RPMI8226 (cell line): ENCODE data around the gene DDR2.
"Not testable (repeated sequence)": the region's sequence is repeated elsewhere in the genome, so short reads cannot be mapped to it uniquely, and the experiment has no call there.

Experiments
- DNase-seq: peaks from one replicate; pipeline ENCODE4 v3.0.0-alpha.2; 2015

Gene DDR2

DNA sequence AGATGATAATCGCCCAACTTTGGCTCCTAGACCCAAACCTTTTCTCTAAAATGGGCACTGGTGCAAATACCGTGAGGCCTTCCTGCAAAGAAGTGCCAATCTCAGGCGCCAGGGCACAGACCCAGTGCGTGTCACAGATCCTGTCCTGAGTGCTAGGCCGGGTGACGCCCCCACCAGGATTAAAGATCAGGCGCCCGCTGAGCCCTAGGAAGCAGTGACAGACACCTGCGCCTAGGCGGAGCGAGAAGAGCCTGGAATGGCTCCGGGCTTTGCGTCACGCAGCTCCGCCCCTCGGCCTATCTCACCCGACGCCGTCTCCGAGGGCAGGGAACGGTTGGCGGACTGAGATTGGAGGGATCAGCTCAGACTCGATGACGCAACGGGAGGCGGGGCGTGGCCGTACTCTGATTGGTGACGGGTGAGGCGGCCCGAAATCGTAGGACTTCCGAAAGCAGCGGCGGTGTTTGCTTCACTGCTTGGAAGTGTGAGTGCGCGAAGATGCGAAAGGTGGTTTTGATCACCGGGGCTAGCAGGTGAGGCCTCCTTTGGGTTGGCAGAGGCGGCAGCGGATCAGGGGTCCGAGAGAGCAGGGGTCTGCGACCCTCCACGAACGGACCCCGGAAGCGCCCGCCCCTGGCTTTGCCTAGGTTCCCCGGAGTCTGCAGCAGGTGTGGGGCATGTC, 158.2 kb downstream of the DDR2 start, which contains the start of gene HSD17B7:
Gene HSD17B7 (plus strand): TSS at position 400 of the 682 bp plus-strand sequence. CDS start 99 bp downstream, at position 499.
- peak; percentile 87 for DNase-seq

DNA sequence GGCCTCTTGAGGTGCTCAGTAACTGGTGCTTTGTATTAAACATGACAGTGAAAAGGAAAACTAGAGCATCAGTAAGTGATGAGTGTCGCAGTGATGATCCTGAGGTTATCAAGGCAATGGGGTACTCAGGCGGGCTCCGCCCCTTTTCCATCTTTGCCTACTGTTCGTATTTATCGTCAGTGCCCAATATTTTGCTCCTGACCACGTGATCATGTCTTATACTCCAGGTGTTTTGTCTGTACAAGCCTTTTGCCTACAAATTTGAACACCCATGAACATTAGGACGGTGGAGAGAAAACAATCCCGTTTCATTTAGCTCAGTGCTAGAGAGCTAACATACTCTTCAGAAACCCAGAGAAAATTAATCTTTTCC, 158.7 kb downstream of the DDR2 start:
- peak; percentile 23 for DNase-seq

DNA sequence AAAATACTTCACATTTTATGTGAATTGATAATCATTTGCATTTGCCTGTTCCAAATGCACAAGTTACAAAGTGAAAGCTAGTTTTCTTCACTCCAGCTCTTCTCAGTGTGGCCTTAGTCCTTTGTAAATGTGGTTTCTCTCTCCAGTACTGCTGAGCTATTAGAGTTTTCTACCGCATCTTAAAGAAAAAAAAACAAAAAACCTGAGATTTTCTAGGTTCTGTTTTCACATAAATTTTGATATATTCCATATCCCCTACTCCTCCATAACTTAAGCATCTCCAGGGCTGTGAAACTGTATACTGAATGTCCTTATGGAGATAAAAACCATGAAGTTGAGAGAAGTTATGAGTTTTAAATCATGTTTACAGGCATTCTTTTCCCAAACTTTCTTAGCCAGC, 162.0 kb downstream of the DDR2 start:
- not testable (repeated sequence) for DNase-seq

DNA sequence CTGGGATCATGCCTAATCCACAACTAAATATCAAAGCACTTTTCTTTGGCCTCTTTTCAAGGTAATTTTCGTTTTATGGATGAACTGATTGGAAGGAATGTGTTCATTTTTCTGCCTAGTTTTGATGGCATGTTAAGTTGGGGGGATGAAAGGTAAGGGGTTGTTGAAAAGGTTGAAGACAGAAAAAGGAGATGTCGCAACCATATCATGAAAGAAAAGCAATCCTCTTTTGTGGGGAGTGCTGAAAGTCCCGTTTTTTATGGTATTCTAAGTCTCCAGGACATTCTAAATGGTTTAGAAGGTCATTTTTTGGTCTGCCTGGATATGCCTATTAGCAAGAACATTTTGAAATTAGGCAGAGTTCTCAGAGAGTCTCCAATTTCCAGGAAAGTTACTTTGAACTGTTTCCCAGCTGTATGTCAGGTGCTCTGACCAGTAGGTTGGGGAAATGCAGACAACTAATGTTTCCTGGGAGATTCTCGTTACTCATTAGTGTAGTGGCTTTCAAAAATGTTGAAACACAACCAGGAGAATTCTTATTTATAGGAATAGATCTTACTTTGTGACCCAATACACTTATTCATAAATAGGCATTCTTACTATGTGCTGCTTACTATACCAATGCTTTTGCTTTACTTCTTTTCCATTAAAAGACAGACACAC, 164.5 kb downstream of the DDR2 start:
- not testable (repeated sequence) for DNase-seq

DNA sequence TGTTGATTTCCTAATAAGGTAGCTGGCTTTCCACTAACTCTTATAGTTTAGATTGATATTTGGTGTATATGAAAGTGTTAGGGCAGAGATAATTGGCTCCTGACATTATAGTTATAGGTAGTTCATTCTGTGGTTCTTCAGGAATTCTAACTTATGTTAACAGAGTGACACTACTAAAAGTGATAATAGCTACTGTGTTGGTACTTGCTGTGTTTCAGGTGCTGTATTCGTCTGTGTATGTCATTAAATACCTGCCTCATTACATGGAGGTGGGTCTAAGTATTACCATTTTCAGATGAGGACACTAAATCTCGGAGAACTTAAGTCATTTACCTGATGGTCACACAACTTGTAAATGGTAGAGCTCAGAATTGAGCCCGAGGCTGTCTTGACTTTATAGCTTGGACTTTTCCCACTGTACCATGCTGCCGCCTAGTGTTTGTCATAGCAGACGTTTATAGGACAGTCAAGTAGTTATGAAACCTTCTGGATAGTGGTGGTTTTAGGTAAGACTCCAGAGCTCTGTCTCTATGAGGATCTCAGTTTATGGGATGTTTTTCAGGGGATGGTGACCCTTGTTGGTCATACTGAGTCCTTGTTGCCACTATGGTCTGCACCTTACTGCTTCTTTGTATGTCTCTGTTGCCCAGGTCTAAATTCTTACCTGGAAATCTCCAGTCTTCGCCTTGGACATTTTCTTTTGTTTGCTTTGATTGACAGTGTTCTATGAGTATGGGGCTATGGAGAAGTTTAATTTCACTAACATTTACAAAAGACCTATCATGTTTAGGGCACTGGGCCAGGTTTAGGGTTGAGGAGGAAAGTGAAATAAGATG, 167.9 kb downstream of the DDR2 start:
- peak; percentile 69 for DNase-seq

DNA sequence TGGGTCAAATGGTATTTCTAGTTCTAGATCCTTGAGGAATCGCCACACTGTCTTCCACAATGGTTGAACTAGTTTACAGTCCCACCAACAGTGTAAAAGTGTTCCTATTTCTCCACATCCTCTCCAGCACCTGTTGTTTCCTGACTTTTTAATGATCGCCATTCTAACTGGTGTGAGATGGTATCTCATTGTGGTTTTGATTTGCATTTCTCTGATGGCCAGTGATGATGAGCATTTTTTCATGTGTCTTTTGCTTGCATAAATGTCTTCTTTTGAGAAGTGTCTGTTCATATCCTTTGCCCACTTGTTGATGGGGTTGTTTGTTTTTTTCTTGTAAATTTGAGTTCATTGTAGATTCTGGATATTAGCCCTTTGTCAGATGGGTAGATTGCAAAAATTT, 175.2 kb downstream of the DDR2 start:
- not testable (repeated sequence) for DNase-seq

DNA sequence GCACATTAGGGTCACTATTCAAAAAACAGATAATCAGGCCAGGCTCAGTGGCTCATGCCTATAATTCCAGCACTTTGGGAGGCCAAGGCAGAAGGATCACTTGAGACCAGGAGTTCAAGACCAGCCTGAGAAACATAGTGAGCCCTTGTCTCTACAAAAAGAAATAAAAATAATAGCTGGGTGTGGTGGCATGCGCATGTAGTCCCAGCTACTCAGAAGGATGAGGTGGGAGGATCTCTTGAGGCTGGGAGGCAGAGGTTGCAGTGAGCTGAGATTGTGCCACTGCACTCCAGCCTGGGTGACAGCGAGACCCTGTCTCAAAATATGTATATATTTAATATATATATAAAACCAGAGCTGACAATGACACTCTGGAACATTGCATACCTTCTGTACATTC, 180.1 kb downstream of the DDR2 start:
- DNase-seq, result not testable (repeated sequence)

DNA sequence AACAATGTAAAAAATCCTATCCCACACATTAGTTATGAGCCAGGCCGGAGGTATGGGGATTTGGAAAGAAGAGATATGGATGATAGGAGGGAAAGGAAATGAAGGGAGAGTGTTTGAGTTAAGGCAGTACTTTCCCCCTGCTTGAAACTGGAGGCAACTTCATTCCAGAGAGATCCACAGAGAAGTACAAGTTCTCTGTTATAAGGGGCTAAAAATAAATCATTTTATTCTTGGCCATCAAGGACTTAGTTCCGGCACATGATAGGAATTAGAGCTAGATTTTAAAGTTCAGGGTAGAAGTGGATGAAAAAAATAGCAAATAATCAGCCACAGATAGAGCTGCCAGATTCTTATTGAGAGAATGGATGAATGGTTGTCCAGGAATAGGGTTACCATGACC, 185.9 kb downstream of the DDR2 start:
- DNase-seq, result not testable (repeated sequence)

DNA sequence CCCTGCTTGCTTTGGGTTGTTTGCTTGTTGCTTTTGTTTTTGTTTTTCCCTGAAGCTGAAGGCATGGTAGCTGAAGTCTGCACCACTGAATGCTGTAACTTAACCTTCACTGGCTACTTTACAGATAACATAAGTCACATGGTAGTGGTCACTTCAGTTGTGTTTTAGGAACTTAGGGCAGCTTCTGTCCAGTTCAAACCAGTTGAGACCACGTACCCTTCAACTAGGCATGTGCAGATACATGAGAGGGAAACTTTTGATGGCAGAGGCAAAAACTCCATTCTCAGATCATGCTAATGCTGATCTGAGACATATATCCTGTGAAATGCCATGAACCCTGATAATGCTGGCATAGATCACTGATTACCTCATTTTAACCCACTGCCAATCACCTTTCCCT, 186.4 kb downstream of the DDR2 start:
- not testable (repeated sequence) for DNase-seq

DNA sequence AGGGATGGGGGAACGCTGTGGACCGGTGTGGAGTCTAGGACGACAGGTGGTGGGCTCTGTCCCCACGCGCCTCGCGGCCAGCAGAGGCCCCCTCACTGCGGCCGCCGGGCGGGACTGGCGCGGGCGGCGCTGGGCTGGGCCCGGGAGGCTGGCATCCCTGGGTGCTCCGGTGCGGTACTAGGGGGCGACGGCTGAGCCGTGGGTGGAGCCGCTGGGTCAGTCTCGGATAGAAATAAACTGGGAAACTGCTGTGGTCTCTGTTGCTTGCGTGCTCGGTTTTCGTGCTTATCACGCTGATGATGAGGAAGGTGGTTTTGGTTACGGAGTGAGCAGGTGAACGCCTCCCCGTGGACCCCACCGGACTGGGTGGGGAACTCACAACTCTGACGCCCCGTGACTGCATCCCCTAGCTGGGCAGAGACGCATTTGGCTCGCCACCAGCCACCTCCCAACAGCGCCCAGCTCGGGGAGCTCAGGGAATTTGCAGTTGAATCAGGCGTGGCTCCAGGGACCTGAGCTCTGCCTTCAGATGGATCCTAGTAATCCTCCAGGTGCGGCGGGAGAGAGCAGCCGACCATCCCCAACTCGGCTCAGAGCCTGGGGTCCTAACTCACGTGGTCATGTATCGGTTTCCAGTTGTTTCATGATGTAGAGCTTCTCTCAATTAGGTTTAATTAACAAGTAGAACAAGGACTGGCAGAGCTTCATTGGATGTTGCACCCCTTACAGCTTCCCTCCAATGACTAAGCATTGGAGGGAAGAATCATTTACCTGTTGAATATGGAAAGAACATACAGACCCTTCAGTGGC, 190.3 kb downstream of the DDR2 start:
- DNase-seq, result no peak

DNA sequence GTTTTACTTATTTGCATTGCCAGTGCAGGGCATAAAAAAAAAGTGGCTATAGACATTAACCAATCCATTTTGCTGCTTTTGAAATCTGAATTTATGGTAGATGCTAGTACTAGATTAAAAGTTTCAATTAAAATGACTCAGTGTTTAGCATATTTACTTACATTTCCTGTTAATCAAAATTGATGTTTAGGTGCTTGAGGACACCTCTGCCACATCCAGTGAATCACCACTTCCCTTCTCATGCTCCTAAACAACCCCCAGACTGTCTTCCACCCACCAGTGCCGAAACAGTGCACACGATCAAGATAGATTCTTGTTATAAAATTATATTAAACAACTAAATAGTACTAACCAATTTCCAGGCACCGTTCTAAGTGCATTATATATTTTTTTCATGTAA, 191.0 kb downstream of the DDR2 start:
- DNase-seq, result no peak

DNA sequence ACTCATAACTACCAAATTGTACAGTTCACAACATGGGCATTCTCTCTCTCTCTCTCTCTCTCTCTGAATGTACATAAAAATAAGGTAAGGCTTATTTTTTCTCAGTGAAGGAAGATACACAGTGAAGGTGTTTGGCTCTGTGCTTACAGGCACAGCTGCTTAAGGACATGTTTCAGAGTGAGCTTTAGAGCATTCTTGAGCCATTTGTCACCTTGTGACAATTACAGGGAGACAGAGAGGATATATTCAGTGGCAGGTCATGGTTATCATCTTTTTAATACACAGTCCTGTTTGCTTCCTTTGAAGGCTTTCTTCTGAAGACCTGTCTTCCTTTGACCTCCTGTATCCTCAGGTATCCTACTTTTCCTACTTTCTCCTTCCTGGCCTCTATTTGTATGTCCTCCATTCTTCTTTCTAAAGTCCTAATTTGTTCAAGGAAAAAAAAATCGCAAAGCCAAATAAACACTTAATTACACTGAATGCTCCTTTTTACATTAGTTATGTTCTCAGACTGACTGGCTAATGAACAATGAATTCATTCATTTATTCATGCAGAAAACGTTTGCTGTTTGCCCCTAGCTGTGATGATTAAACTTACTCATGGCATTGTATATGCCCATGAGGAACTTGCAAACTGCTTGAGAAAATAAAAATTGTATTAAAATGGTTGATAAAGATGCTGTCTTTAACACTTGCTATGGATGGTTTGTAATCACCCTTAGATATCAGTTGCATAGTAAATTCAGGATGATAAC, 191.7 kb downstream of the DDR2 start:
- DNase-seq, result no peak

DNA sequence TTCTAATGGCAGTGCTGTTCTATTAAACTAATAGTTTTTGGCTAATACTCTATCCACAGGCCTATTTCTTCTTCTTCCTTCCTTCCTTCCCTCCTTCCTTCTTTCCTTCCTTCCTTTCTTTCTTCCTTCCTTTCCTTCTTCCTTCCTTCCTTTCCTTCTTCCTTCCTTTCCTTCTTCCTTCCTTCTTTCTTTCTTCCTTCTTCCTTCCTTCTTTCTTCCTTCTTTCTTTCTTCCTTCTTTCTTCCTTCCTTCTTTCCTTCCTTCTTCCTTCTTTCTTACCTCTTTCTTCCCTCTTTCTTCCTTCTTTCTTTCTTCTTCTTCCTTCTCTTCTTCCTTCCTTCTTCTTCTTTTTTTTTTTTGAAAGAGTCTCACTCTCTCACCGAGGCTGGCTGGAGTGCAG, 197.0 kb downstream of the DDR2 start:
- DNase-seq, result no peak

DNA sequence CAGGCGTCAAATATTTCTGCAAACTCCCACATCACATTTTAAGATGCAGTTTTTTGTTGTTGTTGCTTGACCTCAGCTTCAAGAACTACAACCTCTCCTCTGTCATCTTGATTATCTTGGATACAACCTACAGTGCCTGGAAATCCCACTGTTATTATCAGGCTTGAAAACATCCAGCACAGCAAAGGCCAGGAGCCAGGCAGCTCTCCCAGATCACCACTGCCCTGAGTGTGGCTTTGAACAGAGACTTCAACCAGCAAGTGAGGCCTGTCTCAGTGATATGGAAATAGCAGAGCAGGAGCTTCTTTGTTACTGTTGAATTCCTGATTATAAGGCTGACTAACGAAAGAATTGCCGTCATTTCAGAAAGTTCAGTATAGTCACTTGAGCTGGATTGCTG, 200.2 kb downstream of the DDR2 start:
- DNase-seq, result no peak

DNA sequence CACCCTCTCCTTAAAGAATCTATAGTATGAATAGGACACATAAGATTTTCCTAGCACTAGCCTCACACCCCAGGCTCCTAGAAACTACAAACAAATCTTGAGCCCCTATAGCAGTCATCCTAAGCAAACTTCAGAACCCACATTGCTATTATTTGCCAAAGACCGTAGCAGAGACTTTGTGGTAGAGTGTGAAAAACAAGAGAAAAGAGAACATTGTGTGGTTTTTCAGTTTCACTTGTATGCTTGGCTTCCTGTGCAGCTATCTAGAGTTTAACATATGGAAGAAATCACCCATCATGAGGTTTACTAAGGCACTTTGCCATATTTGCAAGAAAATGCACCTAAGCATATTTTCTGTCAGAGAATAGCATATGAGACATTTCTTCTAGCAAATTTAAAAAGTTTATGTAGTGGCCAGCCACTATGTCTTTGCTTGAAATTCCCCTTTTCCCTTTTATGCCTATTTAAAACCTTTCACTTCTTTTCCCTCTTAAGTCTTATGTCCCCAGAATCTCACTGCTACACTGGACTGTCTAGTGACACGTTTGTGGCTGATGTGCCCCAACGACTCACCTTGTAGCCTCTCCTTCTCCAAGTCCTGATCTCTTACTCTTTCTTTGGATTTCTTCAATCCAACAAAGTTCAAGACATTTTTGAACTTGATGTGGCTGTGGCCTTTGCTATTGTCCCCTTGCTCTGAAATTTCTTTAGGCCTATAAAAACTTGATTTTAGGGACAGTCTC, 203.1 kb downstream of the DDR2 start:
- peak; percentile 76 for DNase-seq
